Activated CD4-positive, alpha-beta T cell treated with anti-CD3 and anti-CD28 coated beads for 36 hours (primary cell): ENCODE results near the gene RGS1. TPM values are rescaled to one million over a fixed set of nuclear protein-coding genes. Genes with fewer than 3 reads are reported as not detected.
A peak's percentile ranks its signal among the peaks of the same experiment; 100 is the strongest.

Experiments
- ATAC-seq: fragments of 200-7000 bp; cut with Tn5 transposase; one replicate; pipeline ENCODE4 v1.10.0; 2021; ENCODE audit warnings: mild to moderate bottlenecking, moderate library complexity
- CTCF ChIA-PET: fragments of 350-600 bp; sonication (Branson Sonifier 250); formaldehyde crosslinking; loops from one replicate; lab custom pipeline; 2021; ENCODE audit warnings: antibody characterized with exemption; lab: Charles Lee
- POLR2A ChIA-PET: fragments of 350-600 bp; sonication (Branson Sonifier 250); formaldehyde crosslinking; loops from one replicate; lab custom pipeline; 2021; ENCODE audit warnings: antibody characterized with exemption, inconsistent platforms; lab: Charles Lee
- DNase-seq: peaks from one replicate; pipeline ENCODE4 v3.0.0-alpha.2; 2020
- H3K27ac Mint-ChIP-seq: one replicate; pipeline ENCODE4 v1.8.0; 2021; ENCODE audit warnings: mixed read lengths
- H3K27me3 Mint-ChIP-seq: one replicate; pipeline ENCODE4 v1.8.0; 2021; ENCODE audit warnings: mixed read lengths
- H3K36me3 Mint-ChIP-seq: one replicate; pipeline ENCODE4 v1.8.0; 2021; ENCODE audit warnings: low read depth, mixed read lengths
- H3K4me1 Mint-ChIP-seq: one replicate; pipeline ENCODE4 v1.8.0; 2021; ENCODE audit warnings: mixed read lengths
- H3K4me3 Mint-ChIP-seq: one replicate; pipeline ENCODE4 v1.8.0; 2021; ENCODE audit warnings: mild to moderate bottlenecking, moderate library complexity, mixed read lengths
- H3K9me3 Mint-ChIP-seq: one replicate; pipeline ENCODE4 v1.8.0; 2021; ENCODE audit warnings: low read depth, mixed read lengths
- intact Hi-C, 2 experiments: fragments of 100-400 bp; cut with DNase I in 1 of 2; cut with micrococcal nuclease in 1 of 2; formaldehyde crosslinking; loops; one replicate each; pipeline versions ENCODE4 v1.14.2 to v1.15.1; 2022 to 2024; cut with DNase I, micrococcal nuclease
- total RNA-seq, 2 experiments: library from RNA; stranded (reverse); gene quantifications; one replicate each; pipeline ENCODE4 v1.2.3, GENCODE V29; 2021

The RGS1 gene
- total RNA-seq, 2 experiments from 2014 or later = 12.0 to 13.6 TPM

GRCh38 chr1:192601143-192601542, 25.6 kb downstream of the RGS1 start:
- POLR2A ChIA-PET = no interaction called here
- peak; percentile 80 for ATAC-seq
- H3K27ac Mint-ChIP-seq = no peak overlapping the region

GRCh38 chr1:192601567-192601966, 26.0 kb downstream of the RGS1 start:
- H3K4me1 Mint-ChIP-seq = peaks cover 29% of the 10 kb centered on the region
- no peaks in the 10 kb centered on the region for H3K9me3 Mint-ChIP-seq
- H3K36me3 Mint-ChIP-seq = no peaks in the 10 kb centered on the region
- H3K27ac Mint-ChIP-seq = no peak overlapping the region
- ChIA-PET CTCF (interaction anchor here (1.1 to 1.6 kb wide), 3 partner anchors 59 to 126 kb away, joined by 3 to 4 read pairs (median 3); no protein-coding TSS in a partner anchor), POLR2A (no interaction called here)
- DNase-seq = no peak
- H3K27me3 Mint-ChIP-seq = no peaks in the 10 kb centered on the region
- H3K4me3 Mint-ChIP-seq = no peak overlapping the region
- intact Hi-C loops = no loop called here
- ATAC-seq = peak; percentile 45

More at GRCh38 chr1:192601143-192601542, 25.6 kb downstream of the RGS1 start:
- CTCF ChIA-PET = interaction anchor here (1.3 to 1.6 kb wide), 2 partner anchors 18 to 124 kb away, joined by 3 to 4 read pairs; no protein-coding TSS in a partner anchor
- H3K4me1 Mint-ChIP-seq = peaks cover 29% of the 10 kb centered on the region
- no peak overlapping the region for H3K4me3 Mint-ChIP-seq
- intact Hi-C loops = no loop called here
- no peaks in the 10 kb centered on the region for H3K9me3 Mint-ChIP-seq
- no peaks in the 10 kb centered on the region for H3K27me3 Mint-ChIP-seq
- DNase-seq = no peak
- no peaks in the 10 kb centered on the region for H3K36me3 Mint-ChIP-seq

GRCh38 chr1:192602757-192603156, 27.2 kb downstream of the RGS1 start:
- Mint-ChIP-seq H3K9me3 (no peaks in the 10 kb centered on the region), H3K27ac (no peak overlapping the region), H3K4me3 (no peak overlapping the region), H3K27me3 (no peaks in the 10 kb centered on the region), H3K36me3 (no peaks in the 10 kb centered on the region), H3K4me1 (peaks cover 29% of the 10 kb centered on the region)
- ATAC-seq (no peak), DNase-seq (no peak)
- CTCF ChIA-PET = interaction anchor here (1.1 to 1.6 kb wide), 3 partner anchors 60 to 128 kb away, joined by 3 to 4 read pairs (median 3); no protein-coding TSS in a partner anchor
- POLR2A ChIA-PET = no interaction called here
- intact Hi-C loops = no loop called here

- H3K4me3 Mint-ChIP-seq = no peak overlapping the region
- intact Hi-C loops = no loop called here
- DNase-seq = no peak
- no peaks in the 10 kb centered on the region for H3K9me3 Mint-ChIP-seq
- H3K27ac Mint-ChIP-seq = no peak overlapping the region
- ChIA-PET POLR2A (no interaction called here), CTCF (interaction anchor here (0.8 kb wide), 1 partner anchor 55 kb away, joined by 3 read pairs; no protein-coding TSS in a partner anchor)
- peaks cover 30% of the 10 kb centered on the region for H3K4me1 Mint-ChIP-seq
- H3K27me3 Mint-ChIP-seq = no peaks in the 10 kb centered on the region
- no peaks in the 10 kb centered on the region for H3K36me3 Mint-ChIP-seq
- no peak for ATAC-seq
Measured at GRCh38 chr1:192603218-192603787, 27.7 kb downstream of the RGS1 start.

- no peak overlapping the region for H3K4me3 Mint-ChIP-seq
- H3K9me3 Mint-ChIP-seq = no peaks in the 10 kb centered on the region
- POLR2A ChIA-PET = no interaction called here
- CTCF ChIA-PET = interaction anchor here (0.9 to 1.7 kb wide), 3 partner anchors 18 to 122 kb away, joined by 3 to 4 read pairs (median 3); no protein-coding TSS in a partner anchor
- no peaks in the 10 kb centered on the region for H3K36me3 Mint-ChIP-seq
- intact Hi-C loops = no loop called here
- no peaks in the 10 kb centered on the region for H3K27me3 Mint-ChIP-seq
- H3K4me1 Mint-ChIP-seq = peaks cover 44% of the 10 kb centered on the region
- DNase-seq (no peak), ATAC-seq (no peak)
- H3K27ac Mint-ChIP-seq = no peak overlapping the region
Measured at GRCh38 chr1:192604979-192605620, 29.5 kb downstream of the RGS1 start.

- POLR2A ChIA-PET = interaction anchor here (0.7 kb wide), 1 partner anchor 149 kb away, joined by 4 read pairs; no protein-coding TSS in a partner anchor
Measured at GRCh38 chr1:192608671-192609070, 33.1 kb downstream of the RGS1 start.

GRCh38 chr1:192609110-192610079, 33.8 kb downstream of the RGS1 start:
- Mint-ChIP-seq H3K9me3 (no peaks in the 10 kb centered on the region), H3K4me1 (peaks cover 19% of the 10 kb centered on the region), H3K27me3 (no peaks in the 10 kb centered on the region), H3K27ac (peak overlapping the region; percentile 69), H3K36me3 (no peaks in the 10 kb centered on the region), H3K4me3 (peak overlapping the region; percentile 35)
- intact Hi-C loops = loop anchor here (1.0 to 2.0 kb wide), 5 partner anchors 29 to 135 kb away; no protein-coding TSS in a partner anchor
- peak; percentile 100 for ATAC-seq
- DNase-seq = peak; percentile 78
- CTCF ChIA-PET = interaction anchor here (1.0 to 2.4 kb wide), 8 partner anchors 30 to 198 kb away, joined by 3 to 30 read pairs (median 7); no protein-coding TSS in a partner anchor
- POLR2A ChIA-PET = interaction anchor here (0.5 to 0.7 kb wide), 2 partner anchors 92 to 150 kb away, joined by 3 to 4 read pairs; no protein-coding TSS in a partner anchor

More at GRCh38 chr1:192608671-192609070, 33.1 kb downstream of the RGS1 start:
- no peak for DNase-seq
- Mint-ChIP-seq H3K9me3 (no peaks in the 10 kb centered on the region), H3K4me3 (peak overlapping the region; percentile 35), H3K36me3 (no peaks in the 10 kb centered on the region), H3K27ac (peak overlapping the region; percentile 69), H3K27me3 (no peaks in the 10 kb centered on the region), H3K4me1 (peaks cover 19% of the 10 kb centered on the region)
- intact Hi-C loops = loop anchor here (1.0 to 2.0 kb wide), 5 partner anchors 28 to 134 kb away; no protein-coding TSS in a partner anchor
- CTCF ChIA-PET = interaction anchor here (1.0 to 1.5 kb wide), 7 partner anchors 29 to 199 kb away, joined by 3 to 14 read pairs (median 4); no protein-coding TSS in a partner anchor
- no peak for ATAC-seq

- CTCF ChIA-PET = interaction anchor here (0.9 to 2.4 kb wide), 7 partner anchors 30 to 164 kb away, joined by 3 to 30 read pairs (median 4); no protein-coding TSS in a partner anchor
- DNase-seq (no peak), ATAC-seq (no peak)
- Mint-ChIP-seq H3K4me3 (no peak overlapping the region), H3K27me3 (no peaks in the 10 kb centered on the region), H3K36me3 (no peaks in the 10 kb centered on the region), H3K4me1 (peaks cover 19% of the 10 kb centered on the region), H3K27ac (no peak overlapping the region), H3K9me3 (no peaks in the 10 kb centered on the region)
- intact Hi-C loops = loop anchor here in 1 of 2 experiments (1.0 kb wide), 1 partner anchor 136 kb away; no protein-coding TSS in a partner anchor
- POLR2A ChIA-PET = no interaction called here
Measured at GRCh38 chr1:192610112-192610889, 34.7 kb downstream of the RGS1 start.

GRCh38 chr1:192615055-192615454, 39.5 kb downstream of the RGS1 start:
- Mint-ChIP-seq H3K4me3 (no peak overlapping the region), H3K9me3 (no peaks in the 10 kb centered on the region), H3K4me1 (peaks cover 2% of the 10 kb centered on the region), H3K36me3 (no peaks in the 10 kb centered on the region), H3K27me3 (peaks cover 2% of the 10 kb centered on the region), H3K27ac (no peak overlapping the region)
- ATAC-seq = no peak
- intact Hi-C loops = no loop called here
- CTCF ChIA-PET = interaction anchor here (0.9 kb wide), 1 partner anchor 17 kb away, joined by 3 read pairs; no protein-coding TSS in a partner anchor
- POLR2A ChIA-PET = no interaction called here
- DNase-seq = no peak

- no peak overlapping the region for H3K4me3 Mint-ChIP-seq
- H3K36me3 Mint-ChIP-seq = no peaks in the 10 kb centered on the region
Measured at GRCh38 chr1:192620071-192620635, 44.6 kb downstream of the RGS1 start.

More at GRCh38 chr1:192620071-192620635, 44.6 kb downstream of the RGS1 start:
- intact Hi-C loops = no loop called here
- H3K27me3 Mint-ChIP-seq = peaks cover 14% of the 10 kb centered on the region
- H3K4me1 Mint-ChIP-seq = no peaks in the 10 kb centered on the region
- no peak overlapping the region for H3K27ac Mint-ChIP-seq
- no peak for ATAC-seq
- no peaks in the 10 kb centered on the region for H3K9me3 Mint-ChIP-seq
- ChIA-PET POLR2A (no interaction called here), CTCF (interaction anchor here (0.7 kb wide), 1 partner anchor 146 kb away, joined by 3 read pairs; no protein-coding TSS in a partner anchor)
- no peak for DNase-seq
